HUES64 (cell line): ENCODE measurements around the gene XPO1.

Source experiments
- H3K27ac ChIP-seq: 2 replicates; pipeline ENCODE4 v1.7.0; 2013; ENCODE audit warnings: low read depth, low read length, inconsistent platforms
- H3K27me3 ChIP-seq: 2 replicates; pipeline ENCODE4 v1.6.1; 2013; ENCODE audit warnings: mild to moderate bottlenecking, low read length; ENCODE audit not compliant: insufficient read depth
- H3K36me3 ChIP-seq: 2 replicates; pipeline ENCODE4 v1.6.1; 2013; ENCODE audit warnings: mild to moderate bottlenecking, low read length; ENCODE audit not compliant: insufficient read depth
- H3K4me1 ChIP-seq: 2 replicates; pipeline ENCODE4 v1.6.1; 2013; ENCODE audit warnings: mild to moderate bottlenecking, low read length, moderate library complexity; ENCODE audit not compliant: insufficient read depth
- H3K4me3 ChIP-seq: 2 replicates; pipeline ENCODE4 v1.5.1; 2013; ENCODE audit warnings: mild to moderate bottlenecking, low read length, moderate library complexity
- H3K9ac ChIP-seq: 2 replicates; pipeline ENCODE4 v1.6.1; 2013; ENCODE audit warnings: mild to moderate bottlenecking, low read depth, low read length
- H3K9me3 ChIP-seq: 2 replicates; pipeline ENCODE4 v1.6.1; 2013; ENCODE audit warnings: low read depth, low read length; ENCODE audit not compliant: insufficient read depth
- WGBS: fragments of 150-250, 120-280 bp; methylation state at CpG from one replicate; pipeline ENCODE4 v1.1.7; 2013; ENCODE audit warnings: missing lambda C conversion rate; 5-methylcytosine and 5-hydroxymethylcytosine counted together

The XPO1 gene

DNA sequence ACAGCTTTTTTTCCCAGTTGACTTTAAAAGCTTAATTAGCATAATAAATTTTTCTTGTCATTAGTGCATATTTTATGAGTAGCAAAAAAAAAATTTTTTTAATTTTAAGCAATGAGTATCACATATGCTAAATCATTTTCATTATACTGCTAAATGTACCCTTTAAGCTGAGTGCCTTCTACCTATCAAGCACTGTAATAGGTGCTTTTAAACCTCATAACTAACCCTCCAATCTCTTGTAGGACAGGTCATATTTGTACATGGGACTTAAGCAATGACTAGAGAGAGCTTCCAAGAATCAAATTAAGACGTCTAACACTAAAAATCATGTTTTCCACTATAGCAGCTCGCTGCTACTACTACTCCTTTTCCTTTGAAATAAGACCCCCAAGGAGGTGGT is 7.4 kb downstream of the XPO1 start:
- H3K27ac ChIP-seq = no peak overlapping the region
- peaks cover 44% of the 10 kb centered on the region for H3K4me1 ChIP-seq
- 76% methylated on average over 2 of the region's 2 CpGs for whole genome bisulfite sequencing
- no peaks in the 10 kb centered on the region for H3K27me3 ChIP-seq
- H3K9ac ChIP-seq = no peak overlapping the region
- no peaks in the 10 kb centered on the region for H3K9me3 ChIP-seq
- peaks cover 69% of the 10 kb centered on the region for H3K36me3 ChIP-seq
- no peak overlapping the region for H3K4me3 ChIP-seq

DNA sequence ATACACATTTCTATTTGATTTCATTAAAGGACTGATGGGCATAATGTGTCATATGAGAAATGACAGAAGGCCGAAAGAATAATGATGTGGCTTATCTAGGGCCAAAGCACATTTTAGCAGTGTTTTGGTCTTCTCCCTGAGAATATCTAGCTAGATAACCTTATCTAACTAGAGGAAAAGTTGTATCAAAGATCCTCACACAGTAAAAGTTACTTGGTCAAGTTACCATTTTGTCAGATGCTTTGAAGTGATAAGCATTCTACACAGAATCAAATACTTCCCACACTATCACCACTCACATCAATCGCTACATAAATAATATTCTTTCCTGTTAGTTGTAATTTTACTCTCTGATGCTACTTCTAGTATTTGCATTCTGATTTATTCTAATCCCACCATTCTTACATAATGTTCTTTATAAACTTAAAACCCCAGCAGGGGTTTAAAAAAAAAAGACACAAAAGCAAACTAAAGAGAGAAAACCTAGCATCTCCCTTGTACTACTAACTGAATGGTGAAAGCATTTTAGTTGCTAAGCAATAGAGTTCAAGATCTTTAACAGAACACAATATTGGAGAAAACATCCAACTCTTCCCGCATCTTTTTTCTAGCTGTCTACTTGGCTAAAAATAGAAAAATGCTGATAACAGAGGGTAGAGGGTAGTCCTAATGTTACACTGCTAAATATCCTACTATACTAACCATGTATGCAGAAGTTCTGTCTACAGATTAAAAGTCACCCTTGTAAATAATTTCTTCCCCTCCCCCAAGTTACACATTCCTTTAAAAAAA is 8.0 kb downstream of the XPO1 start:
- peak overlapping the region; percentile 16; the same call in 1 of the 2 replicates for H3K27ac ChIP-seq
- no peaks in the 10 kb centered on the region for H3K27me3 ChIP-seq
- H3K9ac ChIP-seq = no peak overlapping the region
- 94% methylated on average over 2 of the region's 3 CpGs for WGBS
- H3K4me3 ChIP-seq = no peak overlapping the region
- peaks cover 44% of the 10 kb centered on the region for H3K4me1 ChIP-seq
- H3K36me3 ChIP-seq = peaks cover 76% of the 10 kb centered on the region
- no peaks in the 10 kb centered on the region for H3K9me3 ChIP-seq

DNA sequence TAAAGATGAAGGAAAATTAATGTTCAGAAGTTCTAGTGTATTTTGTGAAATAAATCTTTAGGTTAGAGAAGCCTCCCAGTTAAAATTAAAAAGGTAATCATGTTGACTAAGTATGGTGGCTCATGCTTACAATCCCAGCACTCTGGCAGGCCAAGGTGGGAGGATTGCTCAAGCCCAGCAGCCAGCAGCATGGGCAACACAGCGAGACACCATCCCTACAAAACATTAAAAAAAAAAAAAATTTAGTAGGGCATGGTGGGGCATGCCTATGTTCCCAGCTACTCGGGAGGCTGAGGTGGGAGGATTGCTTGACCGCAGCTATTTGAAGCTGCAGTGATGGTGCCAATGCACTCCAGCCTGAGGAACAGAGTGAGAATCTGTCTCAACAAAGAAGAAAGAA is 17.9 kb downstream of the XPO1 start:
- Histone ChIP-seq H3K36me3 (peaks cover 97% of the 10 kb centered on the region), H3K27me3 (no peaks in the 10 kb centered on the region), H3K9ac (no peak overlapping the region), H3K27ac (no peak overlapping the region), H3K4me1 (peaks cover 13% of the 10 kb centered on the region), H3K4me3 (no peak overlapping the region), H3K9me3 (no peaks in the 10 kb centered on the region)
- WGBS = 94% methylated on average over 2 of the region's 3 CpGs

DNA sequence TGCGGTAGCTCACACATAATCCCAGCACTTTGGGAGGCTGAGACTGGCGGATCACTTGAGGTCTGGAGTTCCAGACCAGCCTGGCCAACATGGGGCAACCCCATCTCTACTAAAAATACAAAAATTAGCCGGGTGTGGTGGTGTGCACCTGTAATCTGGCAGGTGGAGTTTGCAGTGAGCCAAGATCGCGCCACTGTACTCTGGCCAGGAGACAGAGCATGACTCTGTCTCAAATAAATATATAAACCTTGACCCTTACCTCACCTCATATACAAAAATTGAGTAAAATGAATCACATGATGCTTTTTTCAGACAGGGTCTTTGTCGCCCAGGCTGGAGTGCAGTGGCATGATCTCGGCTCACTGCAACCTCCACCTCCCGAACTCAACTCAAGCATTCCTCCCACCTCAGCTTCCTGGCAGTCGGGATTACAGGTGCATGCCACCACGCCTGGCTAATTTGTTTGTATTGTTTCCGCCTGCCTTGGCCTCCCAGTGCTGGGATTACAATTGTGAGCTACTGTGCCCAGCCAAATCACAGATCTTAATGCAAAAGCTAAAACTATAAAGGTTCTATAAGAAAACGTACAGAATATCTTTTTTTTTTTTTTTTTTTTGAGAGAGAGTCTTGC is 25.3 kb downstream of the XPO1 start:
- Histone ChIP-seq H3K27me3 (no peaks in the 10 kb centered on the region), H3K9ac (no peak overlapping the region), H3K27ac (no peak overlapping the region), H3K36me3 (peaks cover 99% of the 10 kb centered on the region), H3K9me3 (no peaks in the 10 kb centered on the region), H3K4me1 (peaks cover 5% of the 10 kb centered on the region; the same call in 1 of the 2 replicates), H3K4me3 (no peak overlapping the region)
- WGBS = 95% methylated on average over 11 of the region's 12 CpGs

DNA sequence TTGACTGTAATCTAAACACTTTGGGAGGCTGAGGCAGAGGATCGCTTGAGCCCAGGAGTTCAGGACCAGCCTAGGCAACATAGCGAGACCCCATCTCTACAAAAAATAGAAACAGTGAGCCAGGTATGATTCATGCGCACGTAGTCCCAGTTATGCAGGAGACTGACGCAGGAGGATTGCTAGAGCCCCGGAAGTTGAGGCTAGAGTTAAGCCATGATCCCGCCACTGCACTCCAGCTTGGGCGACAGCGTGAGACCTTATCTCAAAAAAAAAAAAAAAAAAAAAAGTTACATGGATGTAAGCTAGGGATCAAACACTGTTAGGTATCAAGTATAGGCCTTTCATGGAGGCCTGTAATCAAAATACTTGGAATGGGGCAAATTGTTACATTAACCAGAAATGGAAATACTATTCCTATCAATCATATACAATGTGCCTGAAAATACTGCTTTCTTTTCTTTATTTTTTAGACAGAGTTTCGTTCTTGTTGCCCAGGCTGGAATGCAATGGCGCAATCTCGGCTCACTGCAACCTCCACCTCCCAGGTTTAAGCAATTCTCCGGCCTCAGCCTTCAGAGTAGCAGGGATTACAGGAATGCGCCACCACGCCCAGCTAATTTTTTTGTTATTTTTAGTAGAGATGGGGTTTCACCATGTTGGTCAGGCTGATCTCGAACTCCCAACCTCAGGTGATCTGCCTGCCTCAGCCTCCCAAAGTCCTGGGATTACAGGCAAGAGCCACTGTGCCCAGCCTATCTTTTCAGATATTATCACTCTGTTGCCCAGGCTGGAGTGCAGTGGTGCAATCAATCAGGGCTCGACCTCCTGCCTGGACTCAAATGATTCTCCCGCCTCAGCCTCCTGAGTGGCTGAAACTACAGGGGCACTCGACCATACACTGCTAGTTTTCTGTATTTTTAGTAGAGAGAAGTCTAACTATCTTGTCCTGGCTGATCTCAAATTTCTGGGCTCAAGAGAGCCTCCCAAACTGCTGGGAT is 27.2 kb downstream of the XPO1 start:
- Histone ChIP-seq H3K36me3 (peaks cover 87% of the 10 kb centered on the region), H3K27me3 (no peaks in the 10 kb centered on the region), H3K9ac (no peak overlapping the region), H3K9me3 (no peaks in the 10 kb centered on the region), H3K27ac (no peak overlapping the region), H3K4me1 (peaks cover 5% of the 10 kb centered on the region; the same call in 1 of the 2 replicates), H3K4me3 (no peak overlapping the region)
- 92% methylated on average over 18 of the region's 19 CpGs for WGBS

DNA sequence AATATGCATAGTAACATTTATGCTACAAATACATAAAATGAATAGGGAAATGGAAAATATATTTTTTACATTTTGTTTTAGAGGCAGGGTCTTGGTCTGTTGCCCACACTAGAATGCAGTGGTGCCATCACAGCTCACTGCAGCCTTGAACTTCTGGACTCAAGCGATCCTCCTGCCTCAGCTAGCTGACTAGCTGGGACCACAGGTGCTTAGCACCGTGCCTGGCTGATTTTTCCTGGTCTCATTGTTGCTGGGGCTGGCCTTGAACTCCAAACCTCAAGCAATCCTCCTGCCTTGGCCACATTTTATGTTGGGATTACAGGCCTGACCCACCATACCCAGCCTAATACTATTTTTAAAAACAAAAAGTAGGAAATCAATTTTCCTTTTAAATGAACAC is 33.2 kb downstream of the XPO1 start:
- 95% methylated on average over 2 of the region's 2 CpGs for WGBS
- Histone ChIP-seq H3K9me3 (no peaks in the 10 kb centered on the region), H3K9ac (no peak overlapping the region), H3K4me3 (no peak overlapping the region), H3K4me1 (no peaks in the 10 kb centered on the region), H3K27ac (no peak overlapping the region), H3K27me3 (no peaks in the 10 kb centered on the region), H3K36me3 (peaks cover 80% of the 10 kb centered on the region)

DNA sequence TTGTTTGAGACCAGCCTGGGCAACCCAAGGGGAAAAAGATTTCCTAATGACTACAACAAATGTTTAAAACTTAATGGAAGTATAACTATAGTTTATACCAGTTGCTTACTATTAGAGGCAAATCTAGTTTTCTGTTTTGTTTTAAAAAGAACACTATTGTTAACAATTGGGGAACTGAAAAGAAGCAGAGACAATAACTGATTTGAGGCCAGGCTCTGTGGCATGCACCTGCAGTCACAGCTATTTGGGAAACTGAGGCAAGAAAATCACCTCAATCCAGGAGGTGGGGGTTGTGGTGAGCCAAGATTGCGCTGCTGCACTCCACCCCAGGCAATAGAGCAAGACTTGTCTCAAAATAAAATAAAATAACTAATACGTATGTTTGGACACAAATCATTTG is 39.1 kb downstream of the XPO1 start:
- no peak overlapping the region for H3K4me3 ChIP-seq
- no peak overlapping the region for H3K9ac ChIP-seq
- H3K9me3 ChIP-seq = no peaks in the 10 kb centered on the region
- no peak overlapping the region for H3K27ac ChIP-seq
- H3K36me3 ChIP-seq = peaks cover 93% of the 10 kb centered on the region
- WGBS = 100% methylated on average over 2 of the region's 2 CpGs
- no peaks in the 10 kb centered on the region for H3K4me1 ChIP-seq
- H3K27me3 ChIP-seq = no peaks in the 10 kb centered on the region

DNA sequence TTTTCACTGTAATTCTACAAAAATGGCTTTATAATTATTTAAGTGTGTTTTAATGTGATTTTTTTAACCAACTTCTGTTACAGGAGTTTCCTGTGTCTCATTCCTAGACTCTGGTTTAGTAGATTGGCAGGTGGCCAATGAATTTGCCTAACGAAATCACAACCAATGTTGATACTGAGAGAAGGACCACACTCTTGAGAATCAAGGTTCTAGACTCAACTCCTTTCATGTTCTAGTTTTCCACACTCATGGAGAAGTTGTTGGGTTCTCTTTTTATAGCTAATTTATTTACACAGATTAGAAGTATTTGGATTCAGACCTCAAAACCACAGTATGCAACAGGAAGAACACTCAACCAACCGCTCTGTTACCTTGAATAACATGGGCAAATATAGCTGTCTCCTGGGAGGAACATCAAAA is 44.6 kb downstream of the XPO1 start:
- peaks cover 97% of the 10 kb centered on the region for H3K36me3 ChIP-seq
- no peak overlapping the region for H3K27ac ChIP-seq
- 100% methylated on average over 2 of the region's 2 CpGs for whole genome bisulfite sequencing
- H3K4me1 ChIP-seq = no peaks in the 10 kb centered on the region
- no peak overlapping the region for H3K4me3 ChIP-seq
- H3K27me3 ChIP-seq = no peaks in the 10 kb centered on the region
- no peaks in the 10 kb centered on the region for H3K9me3 ChIP-seq
- no peak overlapping the region for H3K9ac ChIP-seq

DNA sequence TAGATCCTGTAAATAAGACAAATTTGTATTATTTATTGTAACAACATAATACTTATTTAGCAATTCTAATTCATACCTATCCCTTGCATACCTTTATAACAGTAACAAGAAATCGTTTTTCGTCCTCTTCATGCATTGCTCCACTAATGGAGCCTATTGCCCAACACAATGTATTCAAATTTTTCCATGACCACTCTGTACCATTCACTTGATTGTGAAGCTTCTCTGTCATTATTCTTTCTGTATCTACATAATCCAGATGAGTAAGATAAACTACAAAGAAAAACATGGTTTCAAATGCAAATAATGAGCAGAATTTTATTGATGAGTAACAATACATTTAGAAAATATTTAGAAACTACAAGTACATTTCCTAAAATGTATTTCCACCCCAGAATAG is 45.7 kb downstream of the XPO1 start:
- Histone ChIP-seq H3K27ac (no peak overlapping the region), H3K9me3 (no peaks in the 10 kb centered on the region), H3K36me3 (peaks cover 97% of the 10 kb centered on the region), H3K9ac (no peak overlapping the region), H3K4me3 (no peak overlapping the region), H3K4me1 (no peaks in the 10 kb centered on the region), H3K27me3 (no peaks in the 10 kb centered on the region)
- 97% methylated on average over 2 of the region's 2 CpGs for WGBS

DNA sequence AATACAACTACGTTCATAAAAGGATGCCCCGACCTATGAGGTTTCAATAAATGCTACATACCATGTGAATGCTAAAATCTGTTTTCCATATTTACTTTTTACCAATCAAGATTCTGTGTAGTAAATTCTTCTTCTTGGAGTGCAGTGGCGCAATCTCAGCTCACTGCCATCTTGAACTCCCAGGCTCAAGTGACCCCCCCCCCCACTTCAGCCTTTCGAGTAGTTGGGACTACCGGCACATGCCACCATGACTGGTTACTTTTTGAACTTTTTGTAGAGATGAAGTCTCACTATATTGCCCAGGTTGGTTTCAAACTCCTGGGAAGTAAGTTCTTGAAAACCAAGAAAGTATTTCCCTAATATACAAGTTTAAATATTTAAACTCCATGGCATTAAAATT is 52.9 kb downstream of the XPO1 start:
- 97% methylated on average over 3 of the region's 5 CpGs for WGBS
- peaks cover 96% of the 10 kb centered on the region for H3K36me3 ChIP-seq
- no peaks in the 10 kb centered on the region for H3K27me3 ChIP-seq

DNA sequence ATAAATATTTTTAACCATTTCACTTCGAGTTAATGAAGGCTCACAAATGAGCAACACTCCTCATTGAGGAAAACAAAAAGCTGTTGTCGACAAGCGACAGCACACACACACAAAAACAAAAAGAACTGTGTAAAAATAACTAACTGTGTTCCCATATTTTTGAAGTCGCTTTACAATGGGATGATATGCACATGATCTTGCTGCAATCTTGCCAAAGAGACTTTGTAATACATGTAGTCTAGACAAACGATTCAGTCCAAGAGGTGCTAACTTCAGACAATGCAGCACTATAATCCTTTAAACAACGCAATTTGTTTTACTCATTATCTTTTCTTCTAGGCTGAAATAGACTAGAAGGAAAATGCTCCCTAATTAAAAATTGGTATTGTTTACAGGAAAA is 60.1 kb downstream of the XPO1 start:
- peak overlapping the region; percentile 16; the same call in 1 of the 2 replicates for H3K27ac ChIP-seq
- H3K4me1 ChIP-seq = no peaks in the 10 kb centered on the region
- no peaks in the 10 kb centered on the region for H3K9me3 ChIP-seq
- H3K4me3 ChIP-seq = no peak overlapping the region
- H3K9ac ChIP-seq = no peak overlapping the region
- peaks cover 61% of the 10 kb centered on the region for H3K36me3 ChIP-seq
- no peaks in the 10 kb centered on the region for H3K27me3 ChIP-seq
- 87% methylated on average over 5 of the region's 6 CpGs for WGBS

More for the DNA sequence above, 52.9 kb downstream of the XPO1 start:
- Histone ChIP-seq H3K4me3 (no peak overlapping the region), H3K9ac (no peak overlapping the region), H3K9me3 (no peaks in the 10 kb centered on the region), H3K4me1 (no peaks in the 10 kb centered on the region), H3K27ac (no peak overlapping the region)
